ENCODE results near the gene PTGS2.
A peak's percentile ranks its signal among the peaks of the same experiment; 100 is the strongest.
"Not testable (repeated sequence)": the region's sequence is repeated elsewhere in the genome, so short reads cannot be mapped to it uniquely, and the experiment has no call there.

The PTGS2 gene

DNA sequence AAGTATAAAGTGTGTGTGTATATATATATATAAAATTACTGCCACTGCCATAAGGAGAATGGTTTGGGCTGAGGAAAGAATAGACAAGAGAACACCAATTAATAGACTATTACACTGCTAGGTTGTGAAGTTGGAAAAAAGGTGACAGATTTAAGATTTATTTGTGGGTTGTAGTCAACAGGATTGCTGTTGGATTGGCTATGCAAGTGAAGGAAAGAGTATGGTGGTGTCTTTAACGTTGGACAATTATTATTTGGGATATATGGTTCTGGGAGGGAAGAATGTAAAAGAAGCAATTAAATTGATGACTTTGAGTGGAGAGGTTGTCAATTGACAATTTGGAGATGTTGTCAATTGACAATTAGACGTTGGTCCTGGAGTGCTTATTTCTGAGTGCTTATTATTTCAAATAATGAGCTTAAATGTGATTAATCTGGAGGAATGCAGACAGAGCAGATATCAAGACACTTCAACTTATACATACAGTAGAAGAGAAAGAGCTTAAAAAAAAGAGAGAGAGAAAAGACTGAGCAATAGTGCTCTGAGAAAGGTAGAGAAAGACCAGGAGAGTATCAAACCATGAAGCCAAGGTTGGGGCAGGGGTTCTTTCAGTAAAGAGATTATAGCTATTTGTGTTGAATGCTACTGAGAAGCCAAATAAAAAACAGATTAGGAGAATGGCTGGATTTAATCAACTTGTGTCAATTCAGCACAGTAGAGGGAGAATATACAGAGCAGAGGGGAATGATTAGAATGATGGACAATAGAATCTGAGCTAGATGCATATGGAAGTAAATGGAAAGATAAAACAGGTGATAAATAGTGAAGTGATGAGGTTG is 9.7 kb downstream of the PTGS2 start:
- no peaks in the 10 kb centered on the region for H3K4me1 ChIP-seq (ENCODE audit: control insufficient read depth, insufficient read depth, low read length)
- H3K36me3 ChIP-seq (ENCODE audit: control insufficient read depth in 2 of 2, insufficient read depth in 2 of 2, low read length in 2 of 2), result peaks cover 14 to 18% of the 10 kb centered on the region in 2 donors
- H3K27ac ChIP-seq (ENCODE audit: low read length), result no peak overlapping the region
- H3K9me3 ChIP-seq (ENCODE audit: control insufficient read depth in 2 of 2, low read length in 2 of 2), result no peaks in the 10 kb centered on the region
- H3K27me3 ChIP-seq (ENCODE audit: control insufficient read depth in 1 of 2, insufficient read depth in 2 of 2, low read length in 2 of 2), result no peaks in the 10 kb centered on the region
- H3K9ac ChIP-seq (ENCODE audit: low read length in 2 of 2), result no peak overlapping the region
- no peak overlapping the region for H3K4me3 ChIP-seq (ENCODE audit: low read length in 2 of 2)

DNA sequence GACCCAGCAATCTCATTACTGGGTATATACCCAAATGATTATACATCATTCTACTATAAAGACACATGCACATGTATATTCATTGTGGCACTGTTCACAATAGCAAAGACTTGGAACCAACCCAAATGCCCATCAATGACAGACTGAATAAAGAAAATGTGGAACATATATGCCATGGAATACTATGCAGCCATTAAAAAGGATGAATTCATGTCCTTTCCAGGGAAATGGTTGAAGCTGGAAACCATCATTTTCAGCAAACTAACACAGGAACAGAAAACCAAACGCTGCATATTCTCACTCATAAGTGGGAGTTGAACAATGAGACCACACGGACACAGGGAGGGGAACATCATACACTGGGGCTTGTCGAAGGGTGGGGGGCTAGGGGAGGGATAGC is 10.4 kb downstream of the PTGS2 start:
- H3K27ac ChIP-seq (ENCODE audit: low read length); H3K27me3 ChIP-seq (ENCODE audit: control insufficient read depth in 1 of 2, insufficient read depth in 2 of 2, low read length in 2 of 2); H3K4me3 ChIP-seq (ENCODE audit: low read length in 2 of 2); H3K9me3 ChIP-seq (ENCODE audit: control insufficient read depth in 2 of 2, low read length in 2 of 2); H3K4me1 ChIP-seq (ENCODE audit: control insufficient read depth, insufficient read depth, low read length); H3K9ac ChIP-seq (ENCODE audit: low read length in 2 of 2): not testable (repeated sequence)
- H3K36me3 ChIP-seq (ENCODE audit: control insufficient read depth in 2 of 2, insufficient read depth in 2 of 2, low read length in 2 of 2), result peaks cover 9 to 13% of the 10 kb centered on the region in 2 donors

DNA sequence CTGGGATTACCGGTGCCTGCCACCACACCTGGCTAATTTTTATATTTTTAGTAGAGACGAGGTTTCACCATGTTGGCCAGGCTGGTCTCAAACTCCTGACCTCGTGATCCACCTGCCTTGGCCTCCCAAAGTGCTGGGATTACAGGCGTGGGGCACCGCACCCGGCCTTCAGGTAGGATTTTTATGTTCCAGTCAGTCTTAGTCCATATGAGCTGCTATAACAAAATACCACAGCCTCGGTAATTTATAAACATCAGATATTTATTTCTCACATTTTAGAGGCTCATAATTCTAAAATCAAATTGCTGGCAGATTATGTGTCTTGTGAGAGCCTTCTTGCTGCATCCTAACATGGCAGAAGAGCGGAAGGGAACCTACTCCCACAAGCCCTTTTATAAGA is 16.0 kb downstream of the PTGS2 start:
- H3K27me3 ChIP-seq (ENCODE audit: control insufficient read depth in 1 of 2, insufficient read depth in 2 of 2, low read length in 2 of 2); H3K27ac ChIP-seq (ENCODE audit: low read length); H3K4me1 ChIP-seq (ENCODE audit: control insufficient read depth, insufficient read depth, low read length); H3K36me3 ChIP-seq (ENCODE audit: control insufficient read depth in 2 of 2, insufficient read depth in 2 of 2, low read length in 2 of 2); H3K9me3 ChIP-seq (ENCODE audit: control insufficient read depth in 2 of 2, low read length in 2 of 2); H3K4me3 ChIP-seq (ENCODE audit: low read length in 2 of 2); H3K9ac ChIP-seq (ENCODE audit: low read length in 2 of 2): not testable (repeated sequence)

DNA sequence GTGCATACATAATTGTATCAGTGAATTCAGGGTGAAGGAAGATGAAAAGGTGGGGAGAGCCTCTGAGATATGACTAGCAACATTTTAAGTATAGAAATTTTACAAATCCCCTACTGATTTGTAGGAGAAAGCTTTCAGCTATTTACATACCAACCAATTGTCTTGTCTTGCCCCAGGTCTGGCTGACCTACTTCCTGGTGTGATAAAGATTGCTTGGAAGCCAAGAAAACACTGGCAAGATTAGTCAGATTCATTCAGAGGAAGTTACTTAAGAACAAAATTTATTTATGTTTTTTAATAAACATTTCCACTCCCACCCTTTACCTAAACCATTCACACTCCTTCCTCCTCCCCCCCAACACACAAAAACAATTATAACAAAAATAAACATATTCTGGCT is 17.5 kb downstream of the PTGS2 start:
- peaks cover 0 to 2% of the 10 kb centered on the region in 2 donors for H3K9me3 ChIP-seq (ENCODE audit: control insufficient read depth in 2 of 2, low read length in 2 of 2)
- H3K27me3 ChIP-seq (ENCODE audit: control insufficient read depth in 1 of 2, insufficient read depth in 2 of 2, low read length in 2 of 2), result no peaks in the 10 kb centered on the region
- H3K36me3 ChIP-seq (ENCODE audit: control insufficient read depth in 2 of 2, insufficient read depth in 2 of 2, low read length in 2 of 2), result no peaks in the 10 kb centered on the region
- H3K4me1 ChIP-seq (ENCODE audit: control insufficient read depth, insufficient read depth, low read length), result no peaks in the 10 kb centered on the region
- H3K27ac ChIP-seq (ENCODE audit: low read length), result no peak overlapping the region
- no peak overlapping the region for H3K4me3 ChIP-seq (ENCODE audit: low read length in 2 of 2)
- no peak overlapping the region for H3K9ac ChIP-seq (ENCODE audit: low read length in 2 of 2)

DNA sequence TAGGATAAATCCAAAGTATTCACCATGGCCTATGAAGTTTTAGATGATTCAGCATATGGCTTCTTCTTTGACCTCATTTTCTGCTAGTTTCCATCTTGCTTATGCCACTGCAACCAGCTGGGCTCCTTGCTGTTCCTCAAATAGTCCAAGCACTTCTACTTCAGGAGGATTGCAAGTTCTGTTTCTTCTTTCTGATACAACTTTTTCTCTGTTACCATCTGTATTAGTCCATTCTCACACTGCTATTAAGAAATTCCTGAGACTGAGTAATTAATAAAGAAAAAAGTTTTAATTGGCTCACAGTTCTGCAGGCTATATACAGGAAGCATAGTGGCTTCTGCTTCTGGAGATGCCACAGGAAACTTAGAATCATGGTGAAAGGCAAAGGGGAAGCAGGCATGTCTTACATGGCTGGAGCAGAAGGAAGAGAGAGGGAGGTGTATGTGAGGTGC is 20.3 kb downstream of the PTGS2 start:
- Histone ChIP-seq H3K27ac (ENCODE audit: low read length) (no peak overlapping the region), H3K9me3 (ENCODE audit: control insufficient read depth in 2 of 2, low read length in 2 of 2) (peaks cover 0 to 2% of the 10 kb centered on the region in 2 donors), H3K4me3 (ENCODE audit: low read length in 2 of 2) (no peak overlapping the region), H3K4me1 (ENCODE audit: control insufficient read depth, insufficient read depth, low read length) (no peaks in the 10 kb centered on the region), H3K9ac (ENCODE audit: low read length in 2 of 2) (no peak overlapping the region), H3K27me3 (ENCODE audit: control insufficient read depth in 1 of 2, insufficient read depth in 2 of 2, low read length in 2 of 2) (no peaks in the 10 kb centered on the region), H3K36me3 (ENCODE audit: control insufficient read depth in 2 of 2, insufficient read depth in 2 of 2, low read length in 2 of 2) (no peaks in the 10 kb centered on the region)

DNA sequence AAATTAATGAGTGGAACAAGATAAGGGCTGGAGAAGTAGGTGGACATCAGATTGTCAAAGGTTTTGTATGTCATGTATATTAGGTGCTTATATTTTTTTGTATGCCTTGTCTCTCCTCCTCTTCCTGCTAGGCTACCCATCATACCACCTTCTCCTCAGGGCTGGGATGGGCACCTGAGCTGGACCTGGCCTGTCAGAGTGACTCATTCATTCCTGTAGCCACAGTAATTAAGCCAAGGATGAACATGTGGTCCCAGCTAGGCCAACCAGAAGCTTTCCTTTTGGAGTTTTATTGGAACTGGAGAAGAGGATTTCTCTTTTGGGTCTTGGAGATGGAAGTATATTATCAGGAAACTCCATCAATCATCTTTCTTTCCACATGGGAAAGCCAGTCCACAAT is 21.2 kb downstream of the PTGS2 start:
- Histone ChIP-seq H3K9ac (ENCODE audit: low read length in 2 of 2) (no peak overlapping the region), H3K27me3 (ENCODE audit: control insufficient read depth in 1 of 2, insufficient read depth in 2 of 2, low read length in 2 of 2) (no peaks in the 10 kb centered on the region), H3K36me3 (ENCODE audit: control insufficient read depth in 2 of 2, insufficient read depth in 2 of 2, low read length in 2 of 2) (no peaks in the 10 kb centered on the region), H3K4me1 (ENCODE audit: control insufficient read depth, insufficient read depth, low read length) (no peaks in the 10 kb centered on the region), H3K27ac (ENCODE audit: low read length) (no peak overlapping the region), H3K9me3 (ENCODE audit: control insufficient read depth in 2 of 2, low read length in 2 of 2) (no peaks in the 10 kb centered on the region), H3K4me3 (ENCODE audit: low read length in 2 of 2) (no peak overlapping the region)

DNA sequence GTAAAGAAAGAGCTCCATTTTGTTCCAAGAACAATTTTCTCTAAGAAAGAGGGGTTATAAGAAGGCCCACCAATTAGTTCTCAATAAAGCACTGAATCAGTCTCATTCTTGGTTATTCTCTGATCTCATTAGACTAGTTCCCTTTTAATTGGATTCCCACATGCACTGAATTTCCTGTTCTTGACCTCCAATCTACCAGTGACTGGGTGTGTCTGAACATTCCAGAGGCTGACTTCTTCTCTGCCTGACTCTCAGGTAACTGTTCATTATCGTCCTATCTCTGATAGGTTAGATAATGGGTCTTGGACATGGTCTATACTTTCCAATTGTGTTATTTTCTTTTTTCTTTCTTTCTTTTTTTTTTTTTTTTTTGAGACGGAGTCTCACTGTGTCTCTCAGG is 22.7 kb downstream of the PTGS2 start:
- Histone ChIP-seq H3K4me1 (ENCODE audit: control insufficient read depth, insufficient read depth, low read length) (no peaks in the 10 kb centered on the region), H3K27me3 (ENCODE audit: control insufficient read depth in 1 of 2, insufficient read depth in 2 of 2, low read length in 2 of 2) (no peaks in the 10 kb centered on the region), H3K27ac (ENCODE audit: low read length) (no peak overlapping the region), H3K9ac (ENCODE audit: low read length in 2 of 2) (no peak overlapping the region), H3K36me3 (ENCODE audit: control insufficient read depth in 2 of 2, insufficient read depth in 2 of 2, low read length in 2 of 2) (no peaks in the 10 kb centered on the region), H3K4me3 (ENCODE audit: low read length in 2 of 2) (no peak overlapping the region), H3K9me3 (ENCODE audit: control insufficient read depth in 2 of 2, low read length in 2 of 2) (no peaks in the 10 kb centered on the region)

DNA sequence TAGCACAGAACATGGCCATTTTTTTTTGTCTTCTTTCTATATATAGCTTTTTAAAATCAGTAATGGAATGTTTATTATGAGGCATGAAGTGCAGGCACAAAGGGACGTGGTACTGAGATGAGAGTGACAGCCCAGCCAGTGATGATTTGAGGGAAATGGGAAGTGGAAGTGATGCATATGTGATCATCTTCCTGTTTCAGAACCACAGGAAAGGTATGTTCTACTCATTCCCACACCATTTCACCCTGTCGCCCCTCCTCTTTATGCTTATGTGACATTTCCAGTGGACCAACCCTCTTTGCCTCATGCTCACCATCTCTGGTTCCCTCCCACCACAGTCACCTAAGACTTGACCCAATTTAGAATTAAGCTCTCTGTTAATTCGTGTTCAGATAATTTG is 24.3 kb downstream of the PTGS2 start:
- Histone ChIP-seq H3K9ac (ENCODE audit: low read length in 2 of 2) (no peak overlapping the region), H3K4me3 (ENCODE audit: low read length in 2 of 2) (no peak overlapping the region), H3K36me3 (ENCODE audit: control insufficient read depth in 2 of 2, insufficient read depth in 2 of 2, low read length in 2 of 2) (no peaks in the 10 kb centered on the region), H3K9me3 (ENCODE audit: control insufficient read depth in 2 of 2, low read length in 2 of 2) (no peaks in the 10 kb centered on the region), H3K27me3 (ENCODE audit: control insufficient read depth in 1 of 2, insufficient read depth in 2 of 2, low read length in 2 of 2) (no peaks in the 10 kb centered on the region), H3K4me1 (ENCODE audit: control insufficient read depth, insufficient read depth, low read length) (no peaks in the 10 kb centered on the region), H3K27ac (ENCODE audit: low read length) (no peak overlapping the region)

DNA sequence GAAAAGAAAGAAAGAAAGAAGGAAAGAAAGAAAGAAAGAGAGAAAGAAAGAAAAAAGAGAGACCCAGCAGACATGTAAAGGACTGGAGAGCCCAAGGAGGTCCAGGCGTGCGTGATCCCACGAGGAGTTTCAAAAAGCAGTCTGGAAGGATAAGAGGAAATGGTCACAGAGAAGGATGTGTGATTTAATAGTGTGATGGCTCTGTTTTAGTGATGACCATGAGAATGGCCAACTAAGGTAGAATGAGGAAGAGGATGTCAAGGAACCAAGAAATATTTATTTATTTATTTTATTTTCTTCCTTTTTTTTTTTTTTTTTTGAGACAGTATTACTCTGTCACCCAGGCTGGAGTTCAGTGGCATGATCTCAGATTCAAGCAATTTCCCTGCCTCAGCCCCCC is 25.5 kb downstream of the PTGS2 start:
- Histone ChIP-seq H3K9ac (ENCODE audit: low read length in 2 of 2) (no peak overlapping the region), H3K36me3 (ENCODE audit: control insufficient read depth in 2 of 2, insufficient read depth in 2 of 2, low read length in 2 of 2) (no peaks in the 10 kb centered on the region), H3K4me3 (ENCODE audit: low read length in 2 of 2) (no peak overlapping the region), H3K27me3 (ENCODE audit: control insufficient read depth in 1 of 2, insufficient read depth in 2 of 2, low read length in 2 of 2) (no peaks in the 10 kb centered on the region), H3K27ac (ENCODE audit: low read length) (no peak overlapping the region), H3K4me1 (ENCODE audit: control insufficient read depth, insufficient read depth, low read length) (no peaks in the 10 kb centered on the region), H3K9me3 (ENCODE audit: control insufficient read depth in 2 of 2, low read length in 2 of 2) (no peaks in the 10 kb centered on the region)

DNA sequence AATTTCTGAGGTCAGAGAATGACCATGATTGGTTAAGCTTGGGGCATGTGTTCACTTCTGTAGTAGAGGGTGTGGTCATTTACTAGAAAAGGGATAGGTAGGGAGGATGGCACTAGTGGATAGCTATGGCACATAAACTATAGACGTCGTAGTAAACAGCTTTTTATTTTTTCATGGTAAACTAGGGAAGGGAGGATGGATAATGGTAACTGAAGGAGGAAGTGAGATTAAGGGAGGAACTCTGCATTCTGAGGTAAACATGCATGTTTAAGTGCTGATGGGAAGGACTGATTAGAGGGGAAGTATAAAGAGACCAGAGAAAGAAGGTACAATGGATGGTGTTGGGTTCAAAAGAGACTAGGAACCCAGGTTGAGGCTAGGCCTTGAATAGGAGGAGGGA is 26.9 kb downstream of the PTGS2 start:
- no peaks in the 10 kb centered on the region for H3K36me3 ChIP-seq (ENCODE audit: control insufficient read depth in 2 of 2, insufficient read depth in 2 of 2, low read length in 2 of 2)
- no peak overlapping the region for H3K4me3 ChIP-seq (ENCODE audit: low read length in 2 of 2)
- no peak overlapping the region for H3K9ac ChIP-seq (ENCODE audit: low read length in 2 of 2)
- H3K9me3 ChIP-seq (ENCODE audit: control insufficient read depth in 2 of 2, low read length in 2 of 2), result no peaks in the 10 kb centered on the region
- H3K27ac ChIP-seq (ENCODE audit: low read length), result no peak overlapping the region
- H3K4me1 ChIP-seq (ENCODE audit: control insufficient read depth, insufficient read depth, low read length), result peaks cover 5% of the 10 kb centered on the region
- no peaks in the 10 kb centered on the region for H3K27me3 ChIP-seq (ENCODE audit: control insufficient read depth in 1 of 2, insufficient read depth in 2 of 2, low read length in 2 of 2)

DNA sequence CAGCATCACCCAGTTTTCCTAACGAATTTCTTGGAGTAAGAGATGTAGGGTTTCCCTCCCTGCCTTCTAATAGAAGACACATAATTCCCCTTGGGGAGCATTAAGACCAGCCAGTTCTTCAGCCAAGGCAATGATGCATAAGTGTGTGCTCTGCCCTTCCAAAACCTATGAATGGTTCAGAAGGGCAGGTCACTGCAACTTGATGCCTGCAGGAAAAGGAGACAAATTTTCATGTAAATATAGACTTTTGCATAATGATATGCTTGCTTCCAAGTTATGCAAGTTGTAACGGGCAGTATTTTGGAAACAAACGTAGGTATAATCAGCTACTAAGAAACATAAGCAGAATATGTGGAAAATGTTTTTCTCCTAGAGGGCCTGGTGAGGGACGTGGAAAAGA is 31.6 kb downstream of the PTGS2 start:
- H3K9me3 ChIP-seq (ENCODE audit: control insufficient read depth in 2 of 2, low read length in 2 of 2), result no peaks in the 10 kb centered on the region
- peaks cover 7% of the 10 kb centered on the region for H3K4me1 ChIP-seq (ENCODE audit: control insufficient read depth, insufficient read depth, low read length)
- no peaks in the 10 kb centered on the region for H3K36me3 ChIP-seq (ENCODE audit: control insufficient read depth in 2 of 2, insufficient read depth in 2 of 2, low read length in 2 of 2)
- H3K27ac ChIP-seq (ENCODE audit: low read length), result peak overlapping the region; percentile 67
- no peaks in the 10 kb centered on the region for H3K27me3 ChIP-seq (ENCODE audit: control insufficient read depth in 1 of 2, insufficient read depth in 2 of 2, low read length in 2 of 2)
- no peak overlapping the region for H3K9ac ChIP-seq (ENCODE audit: low read length in 2 of 2)
- peak overlapping the region in 1 of 2 donors; percentile 1 for H3K4me3 ChIP-seq (ENCODE audit: low read length in 2 of 2)
